Esophagus muscularis mucosa (tissue), 4 donors: ENCODE measurements around the gene TCEANC2. TPM values are rescaled to one million over a fixed set of nuclear protein-coding genes. Genes with fewer than 3 reads are reported as not detected.

ENCODE experiments used
- DNase-seq: peaks from one replicate; pipeline ENCODE4 v3.0.0-alpha.2; 2017; ENCODE audit errors: extremely low spot score
- H3K27ac ChIP-seq, 4 donors: fragments of 200-600 bp; sonication (generic); replicated peaks in 1 of 4; 1 replicate in 3 of 4; 2 replicates in 1 of 4; pipeline ENCODE4 v1.5.1; 2016 to 2019; ENCODE audit warnings: mild to moderate bottlenecking in 1 of 4
- H3K27me3 ChIP-seq, 4 donors: fragments of 200-600 bp; sonication (generic); one replicate each; pipeline versions ENCODE4 v1.5.1 to v1.6.0; 2016 to 2019
- H3K36me3 ChIP-seq, 4 donors: fragments of 200-600 bp; sonication (generic); one replicate each; pipeline ENCODE4 v1.5.1; 2016 to 2019
- H3K4me1 ChIP-seq, 4 donors: fragments of 200-600 bp; sonication (generic); one replicate each; pipeline ENCODE4 v1.5.1; 2016 to 2019
- H3K4me3 ChIP-seq, 4 donors: fragments of 200-600 bp; sonication (generic); 1 replicate in 2 of 4; 2 replicates in 2 of 4; pipeline ENCODE4 v1.5.1; 2016 to 2019; ENCODE audit warnings: mild to moderate bottlenecking in 4 of 4, moderate library complexity in 1 of 4
- H3K9me3 ChIP-seq, 4 donors: fragments of 200-600 bp; sonication (generic); 1 replicate in 3 of 4; 2 replicates in 1 of 4; pipeline ENCODE4 v1.5.1; 2016 to 2019
- EP300 ChIP-seq: sonication (generic); formaldehyde crosslinking; IDR thresholded peaks from one replicate; pipeline ENCODE4 v1.6.1; 2017; ENCODE audit warnings: antibody characterized with exemption
- POLR2A ChIP-seq: fragments of 450-650 bp; IDR thresholded peaks from one replicate; pipeline ENCODE4 v1.6.1; 2017; ENCODE audit warnings: antibody characterized with exemption, moderate library complexity, mild to moderate bottlenecking, low read depth
- POLR2AphosphoS5 ChIP-seq, 2 donors: sonication (generic); formaldehyde crosslinking; IDR thresholded peaks; one replicate each; pipeline ENCODE4 v1.6.1; 2017; ENCODE audit warnings: antibody characterized with exemption in 2 of 2
- WGBS: methylation state at CpG from one replicate; pipeline ENCODE4 v1.1.5; 2018; 5-methylcytosine and 5-hydroxymethylcytosine counted together
- intact Hi-C: fragments of 100-400 bp; cut with DNase I; formaldehyde crosslinking; loops from one replicate; pipeline ENCODE4 v1.15.1; 2023
- total RNA-seq, 4 donors: library from RNA; depleted of rRNA; stranded (reverse); fragments of >200 nt; gene quantifications; one replicate each; pipeline versions ENCODE4 v1.1.0 to v1.2.1, GENCODE V29; 2016
- TF ChIP-seq, protein P1 (sequence below), 3 experiments: fragments of 200-600 bp in 2 of 3; fragments of 450-650 bp in 1 of 3; sonication (generic) in 2 of 3; IDR thresholded peaks; one replicate each; pipeline ENCODE4 v1.5.1; 2017 to 2019; ENCODE audit warnings: antibody characterized with exemption in 3 of 3, mild to moderate bottlenecking in 2 of 3, moderate library complexity in 1 of 3

Gene TCEANC2
- total RNA-seq, 4 donors from 2014 or later, result 4.8 to 8.6 (median 7.1) TPM

DNA sequence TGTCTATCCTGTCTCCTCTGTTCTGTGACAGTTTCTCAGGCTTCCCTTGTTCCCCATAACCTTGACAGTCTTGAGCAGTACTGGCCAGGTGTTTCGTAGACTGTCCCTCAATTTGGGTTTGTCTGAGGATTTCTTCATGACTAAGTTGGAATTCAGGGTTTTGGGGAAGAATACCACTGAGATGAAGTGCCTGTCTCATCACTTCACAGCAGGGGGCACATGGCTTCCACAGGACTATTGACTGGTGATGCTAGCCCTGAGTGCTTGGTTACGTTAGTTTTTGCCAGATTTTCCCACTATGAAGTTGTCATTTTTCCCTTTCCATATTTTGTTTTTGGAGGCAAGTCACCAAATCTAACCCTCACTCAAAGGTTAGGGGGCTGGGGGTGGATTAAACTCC is 53.7 kb downstream of the TCEANC2 start:
- Histone ChIP-seq H3K27ac (no peak overlapping the region), H3K4me3 (no peak overlapping the region), H3K9me3 (no peaks in the 10 kb centered on the region), H3K36me3 (peaks cover 0 to 6% (median under 1%) of the 10 kb centered on the region in 4 donors), H3K4me1 (no peaks in the 10 kb centered on the region), H3K27me3 (no peaks in the 10 kb centered on the region)
- DNase-seq, result no peak
- 60% methylated on average over 2 of the region's 2 CpGs for WGBS
- intact Hi-C loops, result no loop called here
- TF ChIP-seq POLR2AphosphoS5 (IDR thresholded peaks at IDR 0.05), result no peak
- TF ChIP-seq, protein P1, sequence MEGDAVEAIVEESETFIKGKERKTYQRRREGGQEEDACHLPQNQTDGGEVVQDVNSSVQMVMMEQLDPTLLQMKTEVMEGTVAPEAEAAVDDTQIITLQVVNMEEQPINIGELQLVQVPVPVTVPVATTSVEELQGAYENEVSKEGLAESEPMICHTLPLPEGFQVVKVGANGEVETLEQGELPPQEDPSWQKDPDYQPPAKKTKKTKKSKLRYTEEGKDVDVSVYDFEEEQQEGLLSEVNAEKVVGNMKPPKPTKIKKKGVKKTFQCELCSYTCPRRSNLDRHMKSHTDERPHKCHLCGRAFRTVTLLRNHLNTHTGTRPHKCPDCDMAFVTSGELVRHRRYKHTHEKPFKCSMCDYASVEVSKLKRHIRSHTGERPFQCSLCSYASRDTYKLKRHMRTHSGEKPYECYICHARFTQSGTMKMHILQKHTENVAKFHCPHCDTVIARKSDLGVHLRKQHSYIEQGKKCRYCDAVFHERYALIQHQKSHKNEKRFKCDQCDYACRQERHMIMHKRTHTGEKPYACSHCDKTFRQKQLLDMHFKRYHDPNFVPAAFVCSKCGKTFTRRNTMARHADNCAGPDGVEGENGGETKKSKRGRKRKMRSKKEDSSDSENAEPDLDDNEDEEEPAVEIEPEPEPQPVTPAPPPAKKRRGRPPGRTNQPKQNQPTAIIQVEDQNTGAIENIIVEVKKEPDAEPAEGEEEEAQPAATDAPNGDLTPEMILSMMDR (IDR thresholded peaks at IDR 0.05), result peak in 1 of 3 experiments; percentile 2

- DNase-seq, result no peak
- no peaks in the 10 kb centered on the region for H3K36me3 ChIP-seq
- H3K27ac ChIP-seq, result no peak overlapping the region
- H3K4me3 ChIP-seq, result no peak overlapping the region
- TF ChIP-seq POLR2AphosphoS5 (IDR thresholded peaks at IDR 0.05) (no peak), EP300 (no peak), POLR2A (no peak)
- TF ChIP-seq, protein P1 (IDR thresholded peaks at IDR 0.05), result no peak
- H3K27me3 ChIP-seq, result no peaks in the 10 kb centered on the region
- WGBS, result 92% methylated on average over 3 of the region's 3 CpGs
- H3K4me1 ChIP-seq, result no peaks in the 10 kb centered on the region
- intact Hi-C loops, result no loop called here
- no peaks in the 10 kb centered on the region for H3K9me3 ChIP-seq
Measured at GRCh38 chr1:54108156-54108555, 54.7 kb downstream of the TCEANC2 start.

GRCh38 chr1:54109129-54110090 is 56.0 kb downstream of the TCEANC2 start:
- WGBS, result 80% methylated on average over 6 of the region's 6 CpGs

GRCh38 chr1:54110996-54111395 is 57.6 kb downstream of the TCEANC2 start:
- no peak overlapping the region for H3K27ac ChIP-seq
- no peaks in the 10 kb centered on the region for H3K36me3 ChIP-seq
- H3K9me3 ChIP-seq, result no peaks in the 10 kb centered on the region
- H3K4me3 ChIP-seq, result no peak overlapping the region
- TF ChIP-seq POLR2A, result no peak
- TF ChIP-seq, protein P1 (IDR thresholded peaks at IDR 0.05), result no peak
- no peak for TF ChIP-seq EP300
- TF ChIP-seq POLR2AphosphoS5 (IDR thresholded peaks at IDR 0.05), result no peak
- no peaks in the 10 kb centered on the region for H3K4me1 ChIP-seq
- intact Hi-C loops, result no loop called here
- H3K27me3 ChIP-seq, result no peaks in the 10 kb centered on the region
- DNase-seq, result no peak
- WGBS, result 97% methylated on average over 10 of the region's 10 CpGs

More at GRCh38 chr1:54109129-54110090, 56.0 kb downstream of the TCEANC2 start:
- H3K4me3 ChIP-seq, result no peak overlapping the region
- no peak overlapping the region for H3K27ac ChIP-seq
- TF ChIP-seq, protein P1 (IDR thresholded peaks at IDR 0.05), result no peak
- no peak for TF ChIP-seq EP300
- no peaks in the 10 kb centered on the region for H3K4me1 ChIP-seq
- intact Hi-C loops, result no loop called here
- no peak for DNase-seq
- no peaks in the 10 kb centered on the region for H3K27me3 ChIP-seq
- H3K36me3 ChIP-seq, result no peaks in the 10 kb centered on the region
- no peaks in the 10 kb centered on the region for H3K9me3 ChIP-seq
